HFF-Myc (cell line): ENCODE measurements around the gene IGLL1.

Experiments used
- DNase-seq: peaks from one replicate; pipeline ENCODE4 v3.0.0-alpha.2; 2011; ENCODE audit warnings: low read depth; ENCODE audit errors: extremely low read depth
- H3K4me3 ChIP-seq: replicated peaks from 2 replicates; pipeline ENCODE4 v1.5.1; 2011; ENCODE audit warnings: low read depth, mild to moderate bottlenecking, control low read depth, low read length
- CTCF ChIP-seq: IDR thresholded peaks from 2 replicates; pipeline ENCODE4 v1.5.1; 2012; ENCODE audit warnings: mild to moderate bottlenecking, low read depth, low read length, control low read depth; ENCODE audit errors: missing control alignments

Gene IGLL1

GRCh38 chr22:23529166-23530103 lies 50.7 kb downstream of the IGLL1 start:
- no peak for DNase-seq
- no peak overlapping the region for H3K4me3 ChIP-seq
- TF ChIP-seq CTCF = no peak

- TF ChIP-seq CTCF = no peak
- no peak for DNase-seq
- H3K4me3 ChIP-seq = no peak overlapping the region
Measured at GRCh38 chr22:23527971-23528740, 51.9 kb downstream of the IGLL1 start.

GRCh38 chr22:23526596-23527316 lies 53.3 kb downstream of the IGLL1 start:
- no peak for DNase-seq
- no peak for TF ChIP-seq CTCF
- H3K4me3 ChIP-seq = no peak overlapping the region

GRCh38 chr22:23525510-23525909 lies 54.6 kb downstream of the IGLL1 start:
- TF ChIP-seq CTCF = no peak
- H3K4me3 ChIP-seq = no peak overlapping the region
- no peak for DNase-seq

- H3K4me3 ChIP-seq = no peak overlapping the region
- no peak for TF ChIP-seq CTCF
- no peak for DNase-seq
Measured at GRCh38 chr22:23524226-23524625, 55.9 kb downstream of the IGLL1 start.

- TF ChIP-seq CTCF = no peak
- DNase-seq = no peak
- H3K4me3 ChIP-seq = no peak overlapping the region
Measured at GRCh38 chr22:23523713-23524112, 56.4 kb downstream of the IGLL1 start.
